HEK293 (cell line): ENCODE measurements around the gene OXNAD1.

ENCODE experiments used
- CTCF ChIP-seq: fragments of 450-650 bp; formaldehyde crosslinking; IDR thresholded peaks from 2 replicates; pipeline ENCODE4 v1.5.1; 2016; ENCODE audit warnings: missing biosample characterization, missing genetic modification characterization
- GFI1B ChIP-seq: fragments of 450-650 bp; formaldehyde crosslinking; IDR thresholded peaks from 2 replicates; pipeline ENCODE4 v1.5.1; 2016; ENCODE audit warnings: missing biosample characterization, missing genetic modification characterization
- KLF10 ChIP-seq: fragments of 450-650 bp; IDR thresholded peaks from 2 replicates; pipeline ENCODE4 v1.5.1; 2018; ENCODE audit warnings: missing biosample characterization, mild to moderate bottlenecking, missing genetic modification characterization
- PBX3 ChIP-seq: sonication (generic); formaldehyde crosslinking; IDR thresholded peaks from 2 replicates; pipeline ENCODE4 v1.8.1; 2022; ENCODE audit warnings: mild to moderate bottlenecking, moderate library complexity, missing genetic modification reagents
- REST ChIP-seq: fragments of 450-650 bp; formaldehyde crosslinking; IDR thresholded peaks from 2 replicates; pipeline ENCODE4 v1.5.1; 2016; ENCODE audit warnings: missing biosample characterization, missing genetic modification characterization
- ZBTB49 ChIP-seq: fragments of 450-650 bp; formaldehyde crosslinking; IDR thresholded peaks from 2 replicates; pipeline ENCODE4 v1.5.1; 2016; ENCODE audit warnings: missing biosample characterization, missing genetic modification characterization, low read depth
- ZNF223 ChIP-seq: fragments of 450-650 bp; formaldehyde crosslinking; IDR thresholded peaks from 2 replicates; pipeline ENCODE4 v1.5.1; 2016; ENCODE audit warnings: missing biosample characterization, missing genetic modification characterization
- ZNF311 ChIP-seq: fragments of 450-650 bp; formaldehyde crosslinking; IDR thresholded peaks from 2 replicates; pipeline ENCODE4 v1.5.1; 2017; ENCODE audit warnings: missing biosample characterization, missing genetic modification characterization, borderline replicate concordance
- ZNF792 ChIP-seq: fragments of 450-650 bp; formaldehyde crosslinking; IDR thresholded peaks from 2 replicates; pipeline ENCODE4 v1.5.1; 2016; ENCODE audit warnings: missing biosample characterization, missing genetic modification characterization
- TF ChIP-seq, protein P1 (sequence below): fragments of 450-650 bp; formaldehyde crosslinking; IDR thresholded peaks from 2 replicates; pipeline ENCODE4 v1.5.1; 2016; ENCODE audit warnings: missing biosample characterization, missing genetic modification characterization
- TF ChIP-seq, protein P2 (sequence below): fragments of 450-650 bp; IDR thresholded peaks from 2 replicates; pipeline ENCODE4 v1.5.1; 2018; ENCODE audit warnings: missing biosample characterization, mild to moderate bottlenecking, missing genetic modification characterization

- TF ChIP-seq GFI1B (tag by site-specific recombination) (no peak), CTCF (tag by site-specific recombination) (no peak), ZNF792 (no peak), ZBTB49 (no peak), ZNF223 (tag by site-specific recombination) (no peak), PBX3 (CRISPR knock-in tag) (no peak), ZNF311 (tag by site-specific recombination) (no peak), KLF10 (tag by site-specific recombination) (no peak), REST (tag by site-specific recombination) (no peak)
- TF ChIP-seq, protein P1, sequence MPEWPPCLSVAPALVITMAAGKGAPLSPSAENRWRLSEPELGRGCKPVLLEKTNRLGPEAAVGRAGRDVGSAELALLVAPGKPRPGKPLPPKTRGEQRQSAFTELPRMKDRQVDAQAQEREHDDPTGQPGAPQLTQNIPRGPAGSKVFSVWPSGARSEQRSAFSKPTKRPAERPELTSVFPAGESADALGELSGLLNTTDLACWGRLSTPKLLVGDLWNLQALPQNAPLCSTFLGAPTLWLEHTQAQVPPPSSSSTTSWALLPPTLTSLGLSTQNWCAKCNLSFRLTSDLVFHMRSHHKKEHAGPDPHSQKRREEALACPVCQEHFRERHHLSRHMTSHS = no peak
- TF ChIP-seq, protein P2, sequence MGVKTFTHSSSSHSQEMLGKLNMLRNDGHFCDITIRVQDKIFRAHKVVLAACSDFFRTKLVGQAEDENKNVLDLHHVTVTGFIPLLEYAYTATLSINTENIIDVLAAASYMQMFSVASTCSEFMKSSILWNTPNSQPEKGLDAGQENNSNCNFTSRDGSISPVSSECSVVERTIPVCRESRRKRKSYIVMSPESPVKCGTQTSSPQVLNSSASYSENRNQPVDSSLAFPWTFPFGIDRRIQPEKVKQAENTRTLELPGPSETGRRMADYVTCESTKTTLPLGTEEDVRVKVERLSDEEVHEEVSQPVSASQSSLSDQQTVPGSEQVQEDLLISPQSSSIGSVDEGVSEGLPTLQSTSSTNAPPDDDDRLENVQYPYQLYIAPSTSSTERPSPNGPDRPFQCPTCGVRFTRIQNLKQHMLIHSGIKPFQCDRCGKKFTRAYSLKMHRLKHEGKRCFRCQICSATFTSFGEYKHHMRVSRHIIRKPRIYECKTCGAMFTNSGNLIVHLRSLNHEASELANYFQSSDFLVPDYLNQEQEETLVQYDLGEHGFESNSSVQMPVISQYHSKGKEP (tag by site-specific recombination) = no peak
These were observed 15.1 kb upstream of the OXNAD1 start for GRCh38 chr3:16249886-16250285.
